Activated CD4-positive, alpha-beta T cell treated with anti-CD3 and anti-CD28 coated beads, Interleukin-2, amount 10 ng/mL, durations not matched to agents 7 days and 5 days (primary cell): ENCODE data around the gene TNFRSF13B. TPM values are rescaled to one million over a fixed set of nuclear protein-coding genes. Genes with fewer than 3 reads are reported as not detected.
"Not testable (repeated sequence)": the region's sequence is repeated elsewhere in the genome, so short reads cannot be mapped to it uniquely, and the experiment has no call there.

Experiments used
- CTCF ChIA-PET: fragments of 350-600 bp; sonication (Branson Sonifier 250); formaldehyde crosslinking; loops from one replicate; lab custom pipeline; 2021; ENCODE audit warnings: antibody characterized with exemption; lab: Charles Lee
- POLR2A ChIA-PET: fragments of 350-600 bp; sonication (Branson Sonifier 250); formaldehyde crosslinking; loops from one replicate; lab custom pipeline; 2021; ENCODE audit warnings: antibody characterized with exemption; lab: Charles Lee
- DNase-seq: peaks from one replicate; pipeline ENCODE4 v3.0.0-alpha.2; 2020
- H3K27ac Mint-ChIP-seq: one replicate; pipeline ENCODE4 v1.8.0; 2021; ENCODE audit warnings: mild to moderate bottlenecking, moderate library complexity, mixed read lengths
- H3K27me3 Mint-ChIP-seq: one replicate; pipeline ENCODE4 v1.8.0; 2021; ENCODE audit warnings: mixed read lengths
- H3K36me3 Mint-ChIP-seq: one replicate; pipeline ENCODE4 v1.8.0; 2021; ENCODE audit warnings: low read depth, mixed read lengths
- H3K4me1 Mint-ChIP-seq: one replicate; pipeline ENCODE4 v1.8.0; 2021; ENCODE audit warnings: mixed read lengths
- H3K4me3 Mint-ChIP-seq: one replicate; pipeline ENCODE4 v1.8.0; 2021; ENCODE audit warnings: mild to moderate bottlenecking, moderate library complexity, mixed read lengths
- H3K9me3 Mint-ChIP-seq: one replicate; pipeline ENCODE4 v1.8.0; 2021; ENCODE audit warnings: mixed read lengths
- total RNA-seq, 2 experiments: library from RNA; stranded (reverse); gene quantifications; one replicate each; pipeline ENCODE4 v1.2.3, GENCODE V29; 2021

Gene TNFRSF13B
- total RNA-seq, 2 experiments from 2014 or later: not detected

GRCh38 chr17:16926061-16926511 is 45.8 kb downstream of the TNFRSF13B start:
- Mint-ChIP-seq H3K4me3 (no peak overlapping the region), H3K9me3 (no peaks in the 10 kb centered on the region), H3K4me1 (peaks cover 3% of the 10 kb centered on the region), H3K27me3 (no peaks in the 10 kb centered on the region), H3K36me3 (no peaks in the 10 kb centered on the region), H3K27ac (no peak overlapping the region)
- POLR2A ChIA-PET: no interaction called here
- DNase-seq: no peak
- CTCF ChIA-PET: no interaction called here

GRCh38 chr17:16925461-16926060 is 46.4 kb downstream of the TNFRSF13B start:
- H3K4me3 Mint-ChIP-seq: no peak overlapping the region
- H3K9me3 Mint-ChIP-seq: no peaks in the 10 kb centered on the region
- POLR2A ChIA-PET: no interaction called here
- H3K27me3 Mint-ChIP-seq: no peaks in the 10 kb centered on the region
- no peaks in the 10 kb centered on the region for H3K36me3 Mint-ChIP-seq
- no peak overlapping the region for H3K27ac Mint-ChIP-seq
- peaks cover 3% of the 10 kb centered on the region for H3K4me1 Mint-ChIP-seq
- DNase-seq: no peak
- CTCF ChIA-PET: no interaction called here

DNA sequence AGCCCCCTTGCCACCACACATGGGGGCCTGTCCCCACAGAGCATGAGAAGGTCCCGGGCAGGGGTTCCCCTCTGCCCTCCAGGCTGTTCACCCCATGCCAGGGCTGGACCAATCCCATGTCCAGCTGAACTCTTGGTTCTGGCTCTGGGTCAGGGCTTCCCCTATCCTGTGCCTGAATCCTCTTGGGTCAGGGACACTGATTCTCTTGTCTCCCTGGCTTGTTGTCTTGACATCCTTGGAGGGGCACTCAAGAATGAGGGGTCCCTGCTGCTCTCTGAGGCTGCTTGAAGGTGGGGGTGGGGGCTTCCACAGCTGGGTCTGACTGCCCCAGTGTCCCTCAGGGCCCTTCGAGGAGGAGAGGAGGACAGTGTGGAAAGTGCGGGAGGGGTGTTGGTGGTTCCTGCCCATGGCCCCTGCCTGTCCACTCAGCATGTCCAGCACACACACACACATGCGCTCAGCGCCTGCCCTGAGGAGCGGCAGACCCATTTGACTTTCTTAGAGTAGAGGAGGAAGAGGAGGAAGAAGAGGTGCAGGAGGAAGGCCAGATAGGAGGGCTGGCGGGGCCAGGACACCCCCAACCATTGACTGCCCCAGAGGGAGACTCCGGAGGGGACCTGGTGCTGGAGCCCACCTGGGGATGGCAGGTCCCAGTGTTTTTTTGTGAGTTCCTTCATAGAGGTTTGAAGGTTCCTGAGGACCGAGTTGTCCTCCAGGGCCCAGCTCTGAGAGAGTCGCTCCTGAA is 47.0 kb downstream of the TNFRSF13B start:
- DNase-seq: no peak
- POLR2A ChIA-PET: no interaction called here

DNA sequence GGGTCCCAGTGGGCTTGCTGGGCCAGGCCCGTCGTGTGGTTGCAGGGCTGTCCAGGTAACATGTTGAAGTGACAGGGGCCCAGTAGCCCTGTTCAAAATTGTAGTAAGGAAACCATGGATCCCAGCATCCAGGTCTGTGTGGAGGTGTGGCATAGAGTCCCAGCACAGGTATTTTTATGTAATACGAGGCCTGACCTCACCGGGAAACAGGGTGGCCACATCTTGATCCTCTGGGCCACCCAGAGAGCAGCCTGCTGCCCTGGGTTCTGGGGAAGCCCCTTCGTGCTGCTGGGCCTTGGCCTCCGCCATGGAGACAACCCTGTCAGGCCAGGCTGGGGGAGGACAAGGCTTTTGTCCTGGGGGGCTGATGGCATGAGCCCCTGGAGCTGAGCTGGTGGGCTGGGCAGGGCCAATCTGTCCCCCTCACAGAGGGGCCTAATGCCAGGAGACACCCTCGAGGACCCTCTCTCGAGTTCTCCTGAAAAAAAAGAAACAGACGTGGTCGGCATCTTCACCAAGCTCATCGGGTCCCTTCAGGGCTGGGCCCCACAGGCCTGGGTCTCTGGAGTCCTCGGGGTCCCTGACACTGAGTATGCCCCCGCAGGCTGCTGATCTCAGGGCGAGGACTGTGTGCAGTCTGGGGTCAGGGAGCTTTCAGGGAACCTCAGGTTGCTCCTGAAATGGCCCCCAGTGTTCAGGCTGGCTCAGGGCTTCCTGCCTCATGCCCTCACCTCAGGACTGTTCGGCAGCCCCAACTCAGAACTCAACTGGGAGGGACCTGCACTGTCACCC is 47.8 kb downstream of the TNFRSF13B start:
- H3K27ac Mint-ChIP-seq: no peak overlapping the region
- no peak overlapping the region for H3K4me3 Mint-ChIP-seq
- H3K27me3 Mint-ChIP-seq: no peaks in the 10 kb centered on the region
- H3K36me3 Mint-ChIP-seq: no peaks in the 10 kb centered on the region
- H3K4me1 Mint-ChIP-seq: peaks cover 2% of the 10 kb centered on the region
- ChIA-PET CTCF (no interaction called here), POLR2A (no interaction called here)
- no peaks in the 10 kb centered on the region for H3K9me3 Mint-ChIP-seq
- DNase-seq: no peak

More for the DNA sequence above, 47.0 kb downstream of the TNFRSF13B start:
- Mint-ChIP-seq H3K27me3 (no peaks in the 10 kb centered on the region), H3K36me3 (no peaks in the 10 kb centered on the region), H3K4me1 (peaks cover 3% of the 10 kb centered on the region), H3K4me3 (no peak overlapping the region), H3K27ac (no peak overlapping the region), H3K9me3 (no peaks in the 10 kb centered on the region)
- CTCF ChIA-PET: no interaction called here

GRCh38 chr17:16923097-16923903 is 48.6 kb downstream of the TNFRSF13B start:
- Mint-ChIP-seq H3K4me1 (no peaks in the 10 kb centered on the region), H3K27me3 (no peaks in the 10 kb centered on the region), H3K27ac (no peak overlapping the region), H3K4me3 (no peak overlapping the region), H3K36me3 (no peaks in the 10 kb centered on the region), H3K9me3 (no peaks in the 10 kb centered on the region)
- ChIA-PET POLR2A (no interaction called here), CTCF (no interaction called here)
- DNase-seq: no peak

GRCh38 chr17:16922386-16923096 is 49.4 kb downstream of the TNFRSF13B start:
- Mint-ChIP-seq H3K27me3 (no peaks in the 10 kb centered on the region), H3K4me3 (no peak overlapping the region), H3K27ac (no peak overlapping the region), H3K9me3 (no peaks in the 10 kb centered on the region), H3K36me3 (no peaks in the 10 kb centered on the region), H3K4me1 (no peaks in the 10 kb centered on the region)
- DNase-seq: peak; percentile 22
- CTCF ChIA-PET: no interaction called here
- POLR2A ChIA-PET: no interaction called here

DNA sequence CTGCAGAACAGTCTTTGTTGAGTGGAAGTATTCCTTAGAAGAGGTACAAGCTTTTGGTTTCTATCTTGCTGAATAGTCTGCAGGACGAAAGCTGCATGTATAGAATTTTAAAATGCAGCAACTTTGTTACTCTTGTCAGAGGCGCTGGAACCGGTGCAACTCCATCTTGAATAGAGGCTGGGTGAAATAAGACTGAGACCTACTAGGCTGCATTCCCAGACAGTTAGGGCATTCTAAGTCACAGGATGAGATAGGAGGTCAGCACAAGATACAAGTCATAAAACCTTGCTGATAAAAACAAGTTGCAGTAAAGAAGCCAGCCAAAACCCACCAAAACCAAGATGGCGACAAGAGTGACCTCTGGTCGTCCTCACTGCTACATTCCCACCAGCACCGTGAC is 50.5 kb downstream of the TNFRSF13B start:
- H3K27ac Mint-ChIP-seq, H3K9me3 Mint-ChIP-seq, DNase-seq, H3K4me3 Mint-ChIP-seq, H3K36me3 Mint-ChIP-seq, POLR2A ChIA-PET, H3K27me3 Mint-ChIP-seq, H3K4me1 Mint-ChIP-seq: not testable (repeated sequence)
- CTCF ChIA-PET: interaction anchor here (0.6 kb wide), 1 partner anchor 1705 kb away, joined by 4 read pairs; no protein-coding TSS in a partner anchor

DNA sequence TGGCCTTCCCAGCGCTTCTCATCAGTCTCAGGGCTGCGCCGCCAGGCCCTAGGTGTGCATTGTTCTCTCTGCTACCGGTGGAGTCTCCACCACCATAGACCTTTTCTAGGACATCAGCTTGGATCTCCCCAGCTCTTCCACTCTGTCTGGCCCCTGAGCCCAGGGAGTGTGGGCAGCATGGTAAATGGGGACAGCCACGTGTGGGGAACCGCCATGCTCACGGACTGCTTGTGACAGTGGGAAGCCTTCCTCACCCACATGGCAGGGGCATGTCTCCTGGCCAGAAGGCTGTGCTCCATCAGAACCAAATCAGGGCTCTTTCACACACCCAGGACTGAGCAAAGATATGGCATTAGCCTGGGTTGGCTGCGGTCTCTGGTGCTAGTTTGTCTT is 51.3 kb downstream of the TNFRSF13B start:
- POLR2A ChIA-PET: no interaction called here
- H3K36me3 Mint-ChIP-seq: no peaks in the 10 kb centered on the region
- DNase-seq: no peak
- CTCF ChIA-PET: no interaction called here
- H3K27me3 Mint-ChIP-seq: no peaks in the 10 kb centered on the region
- H3K9me3 Mint-ChIP-seq: no peaks in the 10 kb centered on the region
- peak overlapping the region; percentile 9 for H3K27ac Mint-ChIP-seq
- H3K4me3 Mint-ChIP-seq: no peak overlapping the region
- H3K4me1 Mint-ChIP-seq: no peaks in the 10 kb centered on the region

- no peak for DNase-seq
- no peaks in the 10 kb centered on the region for H3K36me3 Mint-ChIP-seq
- H3K4me1 Mint-ChIP-seq: no peaks in the 10 kb centered on the region
- no peaks in the 10 kb centered on the region for H3K9me3 Mint-ChIP-seq
- H3K27ac Mint-ChIP-seq: peak overlapping the region; percentile 9
- H3K4me3 Mint-ChIP-seq: no peak overlapping the region
- POLR2A ChIA-PET: no interaction called here
- CTCF ChIA-PET: no interaction called here
- H3K27me3 Mint-ChIP-seq: no peaks in the 10 kb centered on the region
Measured at GRCh38 chr17:16919663-16920627, 52.0 kb downstream of the TNFRSF13B start.

GRCh38 chr17:16918443-16918842 is 53.5 kb downstream of the TNFRSF13B start:
- no peak for DNase-seq
- no peaks in the 10 kb centered on the region for H3K27me3 Mint-ChIP-seq
- H3K9me3 Mint-ChIP-seq: no peaks in the 10 kb centered on the region
- H3K4me1 Mint-ChIP-seq: no peaks in the 10 kb centered on the region
- CTCF ChIA-PET: no interaction called here
- no peaks in the 10 kb centered on the region for H3K36me3 Mint-ChIP-seq
- H3K27ac Mint-ChIP-seq: no peak overlapping the region
- POLR2A ChIA-PET: no interaction called here
- H3K4me3 Mint-ChIP-seq: no peak overlapping the region

DNA sequence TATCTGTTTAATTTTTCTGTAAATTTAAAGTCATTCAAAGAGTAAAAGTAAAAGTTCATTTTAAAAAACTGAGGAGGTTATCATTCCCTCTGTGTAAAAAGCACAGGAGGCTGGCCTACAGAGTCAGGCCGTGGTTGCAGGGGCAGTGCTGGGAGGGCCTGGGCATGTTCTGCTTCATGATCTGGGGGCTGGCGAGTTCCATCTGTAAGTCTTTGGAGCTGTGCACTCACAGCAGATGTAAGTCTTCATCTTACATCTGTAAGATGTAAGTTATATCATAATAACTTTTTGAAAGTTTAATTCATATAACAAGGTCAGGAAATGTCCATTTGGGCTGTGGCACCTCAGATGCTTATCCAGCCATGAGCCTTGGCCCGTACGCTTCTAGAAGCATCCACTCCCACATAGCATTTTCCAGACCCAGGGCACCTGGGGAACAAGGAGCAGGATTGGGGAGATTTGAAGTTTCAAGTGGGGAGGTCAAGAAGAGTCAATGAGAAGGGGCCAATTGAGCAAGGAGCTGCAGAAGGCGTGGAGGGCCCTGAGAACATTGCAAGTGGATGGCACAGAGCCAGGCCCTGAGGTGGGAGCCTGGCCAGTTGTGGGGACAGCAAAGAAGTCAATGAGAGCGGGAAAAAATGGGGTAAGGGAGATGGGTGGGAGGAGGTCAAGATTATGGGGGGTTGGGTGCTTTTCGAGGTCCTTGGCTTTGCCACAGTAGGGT is 54.1 kb downstream of the TNFRSF13B start:
- ChIA-PET CTCF (interaction anchor here (0.6 kb wide), 1 partner anchor 74 kb away, joined by 3 read pairs; no protein-coding TSS in a partner anchor), POLR2A (no interaction called here)
- DNase-seq: no peak

More for the DNA sequence above, 54.1 kb downstream of the TNFRSF13B start:
- H3K9me3 Mint-ChIP-seq: no peaks in the 10 kb centered on the region
- H3K36me3 Mint-ChIP-seq: no peaks in the 10 kb centered on the region
- H3K27ac Mint-ChIP-seq: no peak overlapping the region
- H3K4me3 Mint-ChIP-seq: no peak overlapping the region
- no peaks in the 10 kb centered on the region for H3K4me1 Mint-ChIP-seq
- no peaks in the 10 kb centered on the region for H3K27me3 Mint-ChIP-seq
